H1 (cell line): ENCODE data around the gene LCE2D. TPM values are rescaled to one million over a fixed set of nuclear protein-coding genes. Genes with fewer than 3 reads are reported as not detected.

Source experiments
- CBX5 ChIP-seq: fragments of 300-800, 300-1000 bp; sonication (generic); IDR thresholded peaks from 2 replicates; pipeline ENCODE4 v1.7.1; 2016; ENCODE audit warnings: antibody characterized with exemption, low read length, low read depth
- CTBP2 ChIP-seq: IDR thresholded peaks from 2 replicates; pipeline ENCODE4 v1.7.0; 2011; ENCODE audit warnings: borderline replicate concordance, mild to moderate bottlenecking, moderate library complexity, mixed read lengths, low read length; ENCODE audit not compliant: insufficient read depth, insufficient read length
- KDM5A ChIP-seq: fragments of 200-600 bp; IDR thresholded peaks from 2 replicates; pipeline ENCODE4 v1.7.1; 2012; ENCODE audit warnings: mild to moderate bottlenecking, low read length, inconsistent platforms, mixed read lengths
- MAFK ChIP-seq: IDR thresholded peaks from 2 replicates; pipeline ENCODE4 v1.6.1; 2012; ENCODE audit warnings: low read depth, mild to moderate bottlenecking, improper control_type of control experiment, low read length
- RXRA ChIP-seq: IDR thresholded peaks from 2 replicates; pipeline ENCODE4 v1.6.1; 2011; ENCODE audit warnings: low read depth, mild to moderate bottlenecking, low read length, moderate library complexity; ENCODE audit not compliant: insufficient read depth
- SP4 ChIP-seq: IDR thresholded peaks from 2 replicates; pipeline ENCODE4 v1.6.1; 2012; ENCODE audit warnings: low read length, inconsistent platforms
- polyA plus RNA-seq, 7 experiments: library from polyadenylated mRNA; depleted of rRNA in 3 of 7; stranded (reverse) in 5 of 7; unstranded in 2 of 7; fragments of >200 nt in 5 of 7; fragments of 200-250 nt in 2 of 7; gene quantifications; 1 replicate in 5 of 7; 2 replicates in 1 of 7; 4 replicates in 1 of 7; pipeline versions ENCODE4 v1.2.1 to v1.2.3, GENCODE V29; 2011 to 2013; ENCODE audit warnings: missing spikeins in 2 of 7, mixed read lengths in 2 of 7
- total RNA-seq: library from RNA; stranded (reverse); fragmentation: NEBNext Ultra II Directional; extraction: Animal tissue kit (Norgen Biotek cat#: 25700); gene quantifications from 2 replicates; pipeline ENCODE4 v1.2.1, GENCODE V29; 2021

LCE2D gene
- total and polyA plus RNA-seq, 2 of the 8 experiments (the other 6 are each of a cell fraction or from before 2014, with no cell fraction given) = not detected

- TF ChIP-seq CTBP2 (no peak), RXRA (no peak), CBX5 (no peak), KDM5A (no peak), MAFK (no peak), SP4 (no peak)
Measured at GRCh38 chr1:152663098-152663497, at the start of gene LCE2D (continued).
